HepG2 (cell line): ENCODE results near the gene SLC36A2. TPM values are rescaled to one million over a fixed set of nuclear protein-coding genes. Genes with fewer than 3 reads are reported as not detected.

Experiments used
- ATAC-seq: fragments of 200-7000 bp; cut with Tn5 transposase; 3 replicates; pipeline ENCODE4 v1.9.1; 2020; ENCODE audit warnings: mild to moderate bottlenecking, moderate library complexity
- BruUV-seq: library from RNA; stranded (reverse); fragments of 400-500 nt; replicated peaks from 2 replicates; lab custom pipeline; 2021; lab: Mats Ljungman, UMichigan
- CTCF ChIA-PET: fragments of 300-600 bp; formaldehyde crosslinking; extraction: SDS; loops from one replicate; lab custom pipeline; 2021; ENCODE audit warnings: low total read pairs, inconsistent platforms, low intra/inter-chr PET ratio; lab: Yijun Ruan, JAX
- POLR2A ChIA-PET: fragments of 350-600 bp; sonication (Branson Sonifier 250); formaldehyde crosslinking; loops from one replicate; lab custom pipeline; 2020; ENCODE audit warnings: antibody characterized with exemption, inconsistent platforms; lab: Yijun Ruan, JAX
- DNase-seq: peaks from one replicate; pipeline ENCODE4 v3.0.0-alpha.2; 2015; ENCODE audit warnings: low spot score
- FAIRE-seq: peaks from 3 replicates; lab custom pipeline; 2011; peaks lifted over from hg19 to GRCh38; lab: Jason Lieb, UNC
- H2AFZ ChIP-seq: one replicate; pipeline ENCODE4 v1.6.1; 2011; ENCODE audit warnings: low read length, inconsistent platforms
- H3K27ac ChIP-seq: fragments of 300-600 bp; 3 replicates; pipeline ENCODE4 v1.8.0; 2011; ENCODE audit warnings: mixed run types, mild to moderate bottlenecking, mixed read lengths, low read length, inconsistent platforms; ENCODE audit not compliant: insufficient read depth; ENCODE audit errors: extremely low read length
- H3K27me3 ChIP-seq, 2 experiments: fragments of 200-600 bp in 1 of 2; 2 replicates in 1 of 2; 3 replicates in 1 of 2; pipeline versions ENCODE4 v1.6.0 to v1.8.0; 2011; ENCODE audit warnings: low read length in 2 of 2, mild to moderate bottlenecking in 2 of 2, moderate library complexity in 2 of 2, inconsistent platforms in 1 of 2; ENCODE audit not compliant: insufficient read depth in 2 of 2, control insufficient read depth in 1 of 2
- H3K36me3 ChIP-seq, 2 experiments: fragments of 200-600 bp in 1 of 2; replicated peaks in 1 of 2; 2 replicates in 1 of 2; 3 replicates in 1 of 2; pipeline versions ENCODE4 v1.5.1 to v1.8.0; 2011; ENCODE audit warnings: low read length in 2 of 2, inconsistent platforms in 1 of 2; ENCODE audit not compliant: insufficient read depth in 2 of 2, control insufficient read depth in 1 of 2
- H3K4me1 ChIP-seq: 2 replicates; pipeline ENCODE4 v1.5.1; 2012; ENCODE audit warnings: low read length, inconsistent platforms; ENCODE audit not compliant: insufficient read depth
- H3K4me2 ChIP-seq: 2 replicates; pipeline ENCODE4 v1.6.0; 2011; ENCODE audit warnings: low read depth, low read length, inconsistent platforms
- H3K4me3 ChIP-seq, 3 experiments: fragments of 200-600 bp in 1 of 3; sonication (generic), shearing (Covaris generic) in 1 of 3; replicated peaks in 1 of 3; 2 replicates each; pipeline ENCODE4 v1.5.1; 2011 to 2016; ENCODE audit warnings: low read length in 3 of 3, inconsistent platforms in 2 of 3, low read depth in 2 of 3, mild to moderate bottlenecking in 2 of 3, control low read depth in 1 of 3, mixed read lengths in 1 of 3; ENCODE audit not compliant: insufficient read depth in 1 of 3
- H3K79me2 ChIP-seq: one replicate; pipeline ENCODE4 v1.6.1; 2011; ENCODE audit warnings: low read length, inconsistent platforms; ENCODE audit not compliant: insufficient read depth
- H3K9ac ChIP-seq: 2 replicates; pipeline ENCODE4 v1.6.0; 2011; ENCODE audit warnings: mild to moderate bottlenecking, low read depth, low read length, inconsistent platforms; ENCODE audit not compliant: insufficient read depth
- H3K9me3 ChIP-seq: 2 replicates; pipeline ENCODE4 v1.5.1; 2012; ENCODE audit warnings: mild to moderate bottlenecking, low read length
- H4K20me1 ChIP-seq: 2 replicates; pipeline ENCODE4 v1.6.0; 2011; ENCODE audit warnings: inconsistent platforms, mild to moderate bottlenecking, low read length, moderate library complexity; ENCODE audit not compliant: insufficient read depth
- BRF2 ChIP-seq: sonication (generic); formaldehyde crosslinking; IDR thresholded peaks from 2 replicates; pipeline ENCODE4 v1.8.1; 2022; ENCODE audit warnings: mild to moderate bottlenecking, missing genetic modification reagents
- CEBPB ChIP-seq: IDR thresholded peaks from 2 replicates; pipeline ENCODE4 v1.6.1; 2011; ENCODE audit warnings: low read depth, low read length, improper control_type of control experiment, borderline replicate concordance
- CHD4 ChIP-seq: fragments of 200-600 bp; sonication (generic); IDR thresholded peaks from 2 replicates; pipeline ENCODE4 v1.7.0; 2017; ENCODE audit warnings: mild to moderate bottlenecking, low read length, borderline replicate concordance
- EHMT2 ChIP-seq: fragments of 200-600 bp; sonication (generic); IDR thresholded peaks from 2 replicates; pipeline ENCODE4 v1.7.0; 2017; ENCODE audit warnings: antibody characterized with exemption, low read depth, low read length, borderline replicate concordance
- KLF15 ChIP-seq: sonication (generic); formaldehyde crosslinking; IDR thresholded peaks from 2 replicates; pipeline ENCODE4 v1.8.1; 2023; ENCODE audit warnings: borderline replicate concordance, mild to moderate bottlenecking, inconsistent platforms, missing genetic modification reagents, mixed read lengths
- TIGD3 ChIP-seq: sonication (generic); formaldehyde crosslinking; IDR thresholded peaks from 2 replicates; pipeline ENCODE4 v1.5.1; 2020; ENCODE audit warnings: mild to moderate bottlenecking, missing genetic modification reagents, borderline replicate concordance
- ZNF354B ChIP-seq: sonication (generic); formaldehyde crosslinking; IDR thresholded peaks from 2 replicates; pipeline ENCODE4 v1.8.0; 2022; ENCODE audit warnings: mild to moderate bottlenecking, missing genetic modification reagents
- ZNF564 ChIP-seq: sonication (generic); formaldehyde crosslinking; IDR thresholded peaks from 2 replicates; pipeline ENCODE4 v1.8.1; 2023; ENCODE audit warnings: mild to moderate bottlenecking, missing genetic modification reagents
- WGBS: methylation state at CpG from one replicate; pipeline ENCODE4 v1.1.6; 2017; ENCODE audit warnings: low lambda C conversion rate; 5-methylcytosine and 5-hydroxymethylcytosine counted together
- in situ Hi-C: cut with HindIII; loops from 2 replicates; pipeline ENCODE4 v1.10.0; 2017; ENCODE audit warnings: low pct_unique_long_range_greater_than_20kb; ENCODE audit not compliant: extremely low pct_ligation_motif_present
- intact Hi-C: fragments of 100-400 bp; cut with micrococcal nuclease; formaldehyde crosslinking; loops from one replicate; pipeline ENCODE4 v1.10.0; 2022; ENCODE audit not compliant: unreplicated experiment
- polyA plus RNA-seq, 8 experiments: library from polyadenylated mRNA; depleted of rRNA in 3 of 8; stranded (reverse) in 7 of 8; unstranded in 1 of 8; fragments of >200 nt; fragmentation: Illumina TruSeq in 4 of 8; extraction: Trizol in 4 of 8; gene quantifications; 2 replicates each; pipeline versions ENCODE4 v1.2.1 to v1.2.3, GENCODE V29; 2011 to 2016; ENCODE audit warnings: low read depth in 4 of 8, missing spikeins in 1 of 8, mixed read lengths in 1 of 8; ENCODE audit not compliant: insufficient read depth in 1 of 8
- total RNA-seq, 5 experiments: library from RNA; depleted of rRNA; stranded (reverse); fragments of >200 nt; fragmentation: Illumina TruSeq; extraction: Trizol; gene quantifications; 2 replicates each; pipeline ENCODE4 v1.2.3, GENCODE V29; 2016; ENCODE audit warnings: low read depth in 1 of 5

The SLC36A2 gene
- total and polyA plus RNA-seq, 2 of the 13 experiments (the other 11 are each of a cell fraction or from before 2014, with no cell fraction given): 0.03 TPM; not detected in 1

GRCh38 chr5:151362970-151363369 lies 15.6 kb upstream of the SLC36A2 start (continued):
- TF ChIP-seq TIGD3 (no peak), EHMT2 (no peak), BRF2 (CRISPR knock-in tag) (no peak), KLF15 (CRISPR knock-in tag) (no peak), ZNF564 (CRISPR knock-in tag) (no peak), ZNF354B (no peak)
- TF ChIP-seq, all 625 proteins: peak for 0

GRCh38 chr5:151359391-151359790 lies 12.0 kb upstream of the SLC36A2 start:
- POLR2A ChIA-PET: no interaction called here
- peaks cover 16% of the 10 kb centered on the region; the same call in 1 of the 2 replicates for H3K9me3 ChIP-seq
- CTCF ChIA-PET: no interaction called here
- ATAC-seq: no peak
- H2AFZ ChIP-seq: no peak overlapping the region
- 0% methylated on average over 2 of the region's 2 CpGs for WGBS
- H4K20me1 ChIP-seq: no peaks in the 10 kb centered on the region
- DNase-seq: no peak
- no peak overlapping the region for H3K27ac ChIP-seq
- H3K4me3 ChIP-seq: no peak overlapping the region
- H3K9ac ChIP-seq: no peak overlapping the region
- no TSS peak for BruUV-seq
- H3K4me1 ChIP-seq: no peaks in the 10 kb centered on the region
- FAIRE-seq: no peak
- no peak overlapping the region for H3K4me2 ChIP-seq
- H3K79me2 ChIP-seq: no peaks in the 10 kb centered on the region
- intact Hi-C loops: no loop called here
- H3K36me3 ChIP-seq: no peaks in the 10 kb centered on the region
- in situ Hi-C loops: no loop called here
- H3K27me3 ChIP-seq: peaks cover 0 to 7% of the 10 kb centered on the region in 2 experiments; a peak in 1 of 5 replicates
- TF ChIP-seq CHD4 (no peak), CEBPB (peak; percentile 24; the same call in 1 of the 2 replicates)
